Measurements from ENCODE around the gene POU2F2. TPM values are rescaled to one million over a fixed set of nuclear protein-coding genes. Genes with fewer than 3 reads are reported as not detected.

The POU2F2 gene
- polyA plus RNA-seq, 1 of the 3 experiments (the other 2 are of a cell fraction): 0.49 TPM

- Histone ChIP-seq H3K9ac (no peak overlapping the region), H3K79me2 (ENCODE audit: insufficient read depth) (peaks cover 73% of the 10 kb centered on the region), H3K9me2 (no peaks in the 10 kb centered on the region), H3K9me3 (no peaks in the 10 kb centered on the region), H2AFZ (ENCODE audit: low read depth) (no peak overlapping the region), H3K4me3 (ENCODE audit: low read depth in 2 of 2, low read length in 1 of 2) (no peak overlapping the region), H3K36me3 (replicated peaks in 1 of 2; ENCODE audit: control insufficient read depth in 1 of 2, insufficient read depth in 2 of 2, low read length in 1 of 2) (peaks cover 26 to 36% of the 10 kb centered on the region in 2 experiments), H3K27me3 (ENCODE audit: insufficient read depth) (no peaks in the 10 kb centered on the region), H3K4me1 (ENCODE audit: control insufficient read depth in 1 of 2, insufficient read depth in 2 of 2, low read depth in 1 of 2, low read length in 1 of 2) (peaks cover 7 to 11% of the 10 kb centered on the region in 2 experiments; a peak in 2 of 4 replicates), H4K20me1 (ENCODE audit: insufficient read depth) (peaks cover 53% of the 10 kb centered on the region), H3K27ac (ENCODE audit: low read depth in 2 of 2, low read length in 1 of 2) (no peak overlapping the region), H3F3A (replicated peaks; ENCODE audit: insufficient read depth) (peaks cover 14% of the 10 kb centered on the region), H3K4me2 (no peak overlapping the region)
- POLR2A ChIA-PET: interaction anchor here (1.4 kb wide), 1 partner anchor 10 kb away, joined by 3 read pairs; the partner anchor contains the start of gene GRIK5
- 97% methylated on average over 31 of the region's 44 CpGs for WGBS (ENCODE audit: low lambda C conversion rate)
- CTCF ChIA-PET: interaction anchor here (0.8 to 1.3 kb wide), 2 partner anchors 29 to 41 kb away, joined by 3 read pairs; no protein-coding TSS in a partner anchor
- TF ChIP-seq TCF12 (IDR thresholded peaks at IDR 0.05) (no peak), FOXJ3 (CRISPR knock-in tag; IDR thresholded peaks at IDR 0.05) (no peak), GATA2 (CRISPR knock-in tag; IDR thresholded peaks at IDR 0.05) (no peak), RAD21 (IDR thresholded peaks at IDR 0.05; ENCODE audit: low read length) (no peak), TAF1 (IDR thresholded peaks at IDR 0.05; ENCODE audit: borderline replicate concordance, low read depth, low read length) (no peak), SIN3A (IDR thresholded peaks at IDR 0.05; ENCODE audit: borderline replicate concordance, low read depth, low read length) (no peak), USF2 (IDR thresholded peaks at IDR 0.05; ENCODE audit: borderline replicate concordance, low read depth, low read length) (no peak), EZH2phosphoT487 (IDR thresholded peaks at IDR 0.05; ENCODE audit: borderline replicate concordance, low read depth) (no peak), MAX (IDR thresholded peaks at IDR 0.05; ENCODE audit: low read depth) (no peak), REST (IDR thresholded peaks at IDR 0.05; ENCODE audit: low read depth, low read length) (no peak), MEF2A (IDR thresholded peaks at IDR 0.05; ENCODE audit: borderline replicate concordance, low read depth) (no peak), RFX5 (IDR thresholded peaks at IDR 0.05; ENCODE audit: low read length) (no peak), POLR2AphosphoS5 (IDR thresholded peaks at IDR 0.05; ENCODE audit: low read depth, low read length) (no peak)
- no peak for DNase-seq
Measured at GRCh38 chr19:42079886-42080763, 52.1 kb downstream of the POU2F2 start.

All from SK-N-SH (cell line).